ENCODE measurements around the gene EXOSC10.

GRCh38 chr1:11134898-11135266 is 35.2 kb upstream of the EXOSC10 start:
- no peak for TF ChIP-seq CTCF (IDR thresholded peaks at IDR 0.05)
- no peak for TF ChIP-seq POLR2A (IDR thresholded peaks at IDR 0.05)

All from body of pancreas (tissue), 4 donors.